Measurements from ENCODE around the gene NEURL2.
A peak's percentile ranks its signal among the peaks of the same experiment; 100 is the strongest.
"Not testable (repeated sequence)": the region's sequence is repeated elsewhere in the genome, so short reads cannot be mapped to it uniquely, and the experiment has no call there.

Gene NEURL2

GRCh38 chr20:45878076-45878761, 12.8 kb downstream of the NEURL2 start:
- Histone ChIP-seq H3K4me3 (ENCODE audit: low read depth in 1 of 2, low read length in 2 of 2) (no peak overlapping the region), H3K27me3 (ENCODE audit: low read depth, low read length) (no peaks in the 10 kb centered on the region), H3K27ac (ENCODE audit: low read length) (no peak overlapping the region), H3K36me3 (ENCODE audit: control insufficient read depth in 1 of 2, insufficient read depth in 2 of 2, low read length in 2 of 2) (peaks cover 25 to 34% of the 10 kb centered on the region in 2 donors), H3K4me1 (ENCODE audit: control insufficient read depth in 1 of 2, insufficient read depth in 2 of 2, low read length in 2 of 2) (peaks cover 0 to 22% of the 10 kb centered on the region in 2 donors), H3K9me3 (ENCODE audit: control insufficient read depth in 1 of 2, low read length in 2 of 2) (no peaks in the 10 kb centered on the region)

- Histone ChIP-seq H3K36me3 (ENCODE audit: control insufficient read depth in 1 of 2, insufficient read depth in 2 of 2, low read length in 2 of 2) (peaks cover 19 to 27% of the 10 kb centered on the region in 2 donors), H3K4me3 (ENCODE audit: low read depth in 1 of 2, low read length in 2 of 2) (no peak overlapping the region), H3K9me3 (ENCODE audit: control insufficient read depth in 1 of 2, low read length in 2 of 2) (no peaks in the 10 kb centered on the region), H3K4me1 (ENCODE audit: control insufficient read depth in 1 of 2, insufficient read depth in 2 of 2, low read length in 2 of 2) (no peaks in the 10 kb centered on the region), H3K27ac (ENCODE audit: low read length) (no peak overlapping the region), H3K27me3 (ENCODE audit: low read depth, low read length) (no peaks in the 10 kb centered on the region)
Observed at GRCh38 chr20:45874576-45874975, 16.4 kb downstream of the NEURL2 start.

GRCh38 chr20:45874104-45874481, 16.9 kb downstream of the NEURL2 start:
- H3K9me3 ChIP-seq (ENCODE audit: control insufficient read depth in 1 of 2, low read length in 2 of 2); H3K4me3 ChIP-seq (ENCODE audit: low read depth in 1 of 2, low read length in 2 of 2); H3K27ac ChIP-seq (ENCODE audit: low read length); H3K27me3 ChIP-seq (ENCODE audit: low read depth, low read length); H3K4me1 ChIP-seq (ENCODE audit: control insufficient read depth in 1 of 2, insufficient read depth in 2 of 2, low read length in 2 of 2): not testable (repeated sequence)
- H3K36me3 ChIP-seq (ENCODE audit: control insufficient read depth in 1 of 2, insufficient read depth in 2 of 2, low read length in 2 of 2): peaks cover 19 to 27% of the 10 kb centered on the region in 2 donors

- Histone ChIP-seq H3K36me3 (ENCODE audit: control insufficient read depth in 1 of 2, insufficient read depth in 2 of 2, low read length in 2 of 2) (peaks cover 18 to 25% of the 10 kb centered on the region in 2 donors), H3K27ac (ENCODE audit: low read length) (no peak overlapping the region), H3K4me3 (ENCODE audit: low read depth in 1 of 2, low read length in 2 of 2) (no peak overlapping the region), H3K27me3 (ENCODE audit: low read depth, low read length) (no peaks in the 10 kb centered on the region), H3K9me3 (ENCODE audit: control insufficient read depth in 1 of 2, low read length in 2 of 2) (no peaks in the 10 kb centered on the region), H3K4me1 (ENCODE audit: control insufficient read depth in 1 of 2, insufficient read depth in 2 of 2, low read length in 2 of 2) (no peaks in the 10 kb centered on the region)
Observed at GRCh38 chr20:45873409-45874103, 17.5 kb downstream of the NEURL2 start.

GRCh38 chr20:45872626-45873025, 18.4 kb downstream of the NEURL2 start:
- Histone ChIP-seq H3K4me3 (ENCODE audit: low read depth in 1 of 2, low read length in 2 of 2) (no peak overlapping the region), H3K4me1 (ENCODE audit: control insufficient read depth in 1 of 2, insufficient read depth in 2 of 2, low read length in 2 of 2) (no peaks in the 10 kb centered on the region), H3K27me3 (ENCODE audit: low read depth, low read length) (no peaks in the 10 kb centered on the region), H3K27ac (ENCODE audit: low read length) (no peak overlapping the region), H3K9me3 (ENCODE audit: control insufficient read depth in 1 of 2, low read length in 2 of 2) (no peaks in the 10 kb centered on the region), H3K36me3 (ENCODE audit: control insufficient read depth in 1 of 2, insufficient read depth in 2 of 2, low read length in 2 of 2) (peaks cover 9 to 16% of the 10 kb centered on the region in 2 donors)

- Histone ChIP-seq H3K9me3 (ENCODE audit: control insufficient read depth in 1 of 2, low read length in 2 of 2) (no peaks in the 10 kb centered on the region), H3K27ac (ENCODE audit: low read length) (peak overlapping the region; percentile 67), H3K27me3 (ENCODE audit: low read depth, low read length) (no peaks in the 10 kb centered on the region), H3K36me3 (ENCODE audit: control insufficient read depth in 1 of 2, insufficient read depth in 2 of 2, low read length in 2 of 2) (peaks cover 0 to 5% of the 10 kb centered on the region in 2 donors), H3K4me1 (ENCODE audit: control insufficient read depth in 1 of 2, insufficient read depth in 2 of 2, low read length in 2 of 2) (no peaks in the 10 kb centered on the region), H3K4me3 (ENCODE audit: low read depth in 1 of 2, low read length in 2 of 2) (no peak overlapping the region)
Observed at GRCh38 chr20:45867819-45868176, 23.2 kb downstream of the NEURL2 start.

GRCh38 chr20:45867136-45867818, 23.7 kb downstream of the NEURL2 start:
- H3K27me3 ChIP-seq (ENCODE audit: low read depth, low read length): no peaks in the 10 kb centered on the region
- H3K36me3 ChIP-seq (ENCODE audit: control insufficient read depth in 1 of 2, insufficient read depth in 2 of 2, low read length in 2 of 2): no peaks in the 10 kb centered on the region
- peak overlapping the region; percentile 67 for H3K27ac ChIP-seq (ENCODE audit: low read length)
- H3K4me3 ChIP-seq (ENCODE audit: low read depth in 1 of 2, low read length in 2 of 2): no peak overlapping the region
- no peaks in the 10 kb centered on the region for H3K9me3 ChIP-seq (ENCODE audit: control insufficient read depth in 1 of 2, low read length in 2 of 2)
- no peaks in the 10 kb centered on the region for H3K4me1 ChIP-seq (ENCODE audit: control insufficient read depth in 1 of 2, insufficient read depth in 2 of 2, low read length in 2 of 2)

- H3K4me3 ChIP-seq (ENCODE audit: low read depth in 1 of 2, low read length in 2 of 2): no peak overlapping the region
- H3K27me3 ChIP-seq (ENCODE audit: low read depth, low read length): no peaks in the 10 kb centered on the region
- no peaks in the 10 kb centered on the region for H3K9me3 ChIP-seq (ENCODE audit: control insufficient read depth in 1 of 2, low read length in 2 of 2)
- H3K4me1 ChIP-seq (ENCODE audit: control insufficient read depth in 1 of 2, insufficient read depth in 2 of 2, low read length in 2 of 2): no peaks in the 10 kb centered on the region
- H3K36me3 ChIP-seq (ENCODE audit: control insufficient read depth in 1 of 2, insufficient read depth in 2 of 2, low read length in 2 of 2): no peaks in the 10 kb centered on the region
- no peak overlapping the region for H3K27ac ChIP-seq (ENCODE audit: low read length)
Observed at GRCh38 chr20:45866454-45866853, 24.6 kb downstream of the NEURL2 start.

- no peaks in the 10 kb centered on the region for H3K4me1 ChIP-seq (ENCODE audit: control insufficient read depth in 1 of 2, insufficient read depth in 2 of 2, low read length in 2 of 2)
- H3K9me3 ChIP-seq (ENCODE audit: control insufficient read depth in 1 of 2, low read length in 2 of 2): no peaks in the 10 kb centered on the region
- H3K4me3 ChIP-seq (ENCODE audit: low read depth in 1 of 2, low read length in 2 of 2): no peak overlapping the region
- no peaks in the 10 kb centered on the region for H3K36me3 ChIP-seq (ENCODE audit: control insufficient read depth in 1 of 2, insufficient read depth in 2 of 2, low read length in 2 of 2)
- no peak overlapping the region for H3K27ac ChIP-seq (ENCODE audit: low read length)
- H3K27me3 ChIP-seq (ENCODE audit: low read depth, low read length): no peaks in the 10 kb centered on the region
Observed at GRCh38 chr20:45863543-45864470, 27.2 kb downstream of the NEURL2 start.

- no peaks in the 10 kb centered on the region for H3K9me3 ChIP-seq (ENCODE audit: control insufficient read depth in 1 of 2, low read length in 2 of 2)
- H3K27me3 ChIP-seq (ENCODE audit: low read depth, low read length): no peaks in the 10 kb centered on the region
- H3K27ac ChIP-seq (ENCODE audit: low read length): no peak overlapping the region
- H3K36me3 ChIP-seq (ENCODE audit: control insufficient read depth in 1 of 2, insufficient read depth in 2 of 2, low read length in 2 of 2): no peaks in the 10 kb centered on the region
- H3K4me3 ChIP-seq (ENCODE audit: low read depth in 1 of 2, low read length in 2 of 2): no peak overlapping the region
- H3K4me1 ChIP-seq (ENCODE audit: control insufficient read depth in 1 of 2, insufficient read depth in 2 of 2, low read length in 2 of 2): peaks cover 0 to 15% of the 10 kb centered on the region in 2 donors
Observed at GRCh38 chr20:45861221-45862075, 29.6 kb downstream of the NEURL2 start.

Data from muscle layer of duodenum (tissue), 2 donors.